ENCODE measurements around the gene HARBI1.
"Not testable (repeated sequence)": the region's sequence is repeated elsewhere in the genome, so short reads cannot be mapped to it uniquely, and the experiment has no call there.

HARBI1 gene

DNA sequence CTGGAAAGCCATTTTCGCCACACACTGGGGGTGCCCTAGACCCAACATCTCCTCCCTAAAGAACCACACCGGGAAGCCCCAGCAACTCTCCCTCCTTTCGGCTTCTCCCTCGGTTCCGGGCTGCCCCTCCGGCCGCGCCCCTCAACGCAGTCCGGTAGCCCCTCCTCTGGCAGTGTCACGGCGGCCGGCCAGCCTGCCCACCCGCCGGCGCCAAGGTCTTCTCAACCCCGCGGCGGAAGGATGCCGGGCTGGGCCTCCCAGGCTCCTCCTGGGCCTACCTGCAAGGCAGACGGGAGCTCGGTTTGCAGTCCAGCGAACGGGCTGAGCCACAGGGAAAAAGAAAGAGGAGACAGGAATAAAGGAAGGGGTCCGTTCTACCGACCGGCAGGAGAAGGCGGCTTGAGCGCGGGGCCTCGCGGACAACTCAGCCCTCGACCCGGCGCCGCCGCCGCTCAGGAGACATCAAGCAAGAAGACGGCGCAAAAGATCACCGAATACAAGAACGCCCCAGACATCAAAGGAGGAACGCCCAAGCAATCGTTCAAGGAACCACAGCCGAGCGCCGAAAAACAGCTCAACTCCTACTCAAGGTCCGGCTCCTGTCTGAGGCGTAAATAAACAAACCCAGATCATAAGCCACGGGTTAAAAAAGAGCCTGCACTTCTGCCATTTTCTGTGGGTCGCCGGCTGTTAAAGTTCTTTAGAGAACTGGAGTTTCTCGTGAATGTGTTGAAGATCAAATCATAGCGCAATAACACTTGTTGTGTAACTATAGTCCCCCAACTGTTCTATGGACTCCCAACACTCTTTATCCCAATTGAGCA is 23.3 kb downstream of the HARBI1 start, which contains the start of gene AMBRA1:
Gene AMBRA1 (minus strand): TSS at position 474 of the 824 bp plus-strand sequence. CDS start 45,643 bp downstream, outside the sequence.
- Histone ChIP-seq H3K36me3 (ENCODE audit: control insufficient read depth, insufficient read depth, low read length) (no peaks in the 10 kb centered on the region), H3K27ac (peak within 1 kb of the TSS; percentile 80), H3K79me2 (peaks cover 15% of the 10 kb centered on the region), H3K9me3 (ENCODE audit: control insufficient read depth, low read length) (no peaks in the 10 kb centered on the region), H3K27me3 (ENCODE audit: control insufficient read depth, insufficient read depth, low read length) (no peaks in the 10 kb centered on the region), H3K4me1 (peaks cover 12% of the 10 kb centered on the region), H2AFZ (peak within 1 kb of the TSS; percentile 81), H3K4me2 (ENCODE audit: low read length) (peak within 1 kb of the TSS; percentile 76), H3K4me3 (ENCODE audit: low read depth, low read length) (peak within 1 kb of the TSS; percentile 77), H3K9ac (peak within 1 kb of the TSS; percentile 67)
- TF ChIP-seq, protein P1, sequence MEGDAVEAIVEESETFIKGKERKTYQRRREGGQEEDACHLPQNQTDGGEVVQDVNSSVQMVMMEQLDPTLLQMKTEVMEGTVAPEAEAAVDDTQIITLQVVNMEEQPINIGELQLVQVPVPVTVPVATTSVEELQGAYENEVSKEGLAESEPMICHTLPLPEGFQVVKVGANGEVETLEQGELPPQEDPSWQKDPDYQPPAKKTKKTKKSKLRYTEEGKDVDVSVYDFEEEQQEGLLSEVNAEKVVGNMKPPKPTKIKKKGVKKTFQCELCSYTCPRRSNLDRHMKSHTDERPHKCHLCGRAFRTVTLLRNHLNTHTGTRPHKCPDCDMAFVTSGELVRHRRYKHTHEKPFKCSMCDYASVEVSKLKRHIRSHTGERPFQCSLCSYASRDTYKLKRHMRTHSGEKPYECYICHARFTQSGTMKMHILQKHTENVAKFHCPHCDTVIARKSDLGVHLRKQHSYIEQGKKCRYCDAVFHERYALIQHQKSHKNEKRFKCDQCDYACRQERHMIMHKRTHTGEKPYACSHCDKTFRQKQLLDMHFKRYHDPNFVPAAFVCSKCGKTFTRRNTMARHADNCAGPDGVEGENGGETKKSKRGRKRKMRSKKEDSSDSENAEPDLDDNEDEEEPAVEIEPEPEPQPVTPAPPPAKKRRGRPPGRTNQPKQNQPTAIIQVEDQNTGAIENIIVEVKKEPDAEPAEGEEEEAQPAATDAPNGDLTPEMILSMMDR (IDR thresholded peaks at IDR 0.05): no peak

DNA sequence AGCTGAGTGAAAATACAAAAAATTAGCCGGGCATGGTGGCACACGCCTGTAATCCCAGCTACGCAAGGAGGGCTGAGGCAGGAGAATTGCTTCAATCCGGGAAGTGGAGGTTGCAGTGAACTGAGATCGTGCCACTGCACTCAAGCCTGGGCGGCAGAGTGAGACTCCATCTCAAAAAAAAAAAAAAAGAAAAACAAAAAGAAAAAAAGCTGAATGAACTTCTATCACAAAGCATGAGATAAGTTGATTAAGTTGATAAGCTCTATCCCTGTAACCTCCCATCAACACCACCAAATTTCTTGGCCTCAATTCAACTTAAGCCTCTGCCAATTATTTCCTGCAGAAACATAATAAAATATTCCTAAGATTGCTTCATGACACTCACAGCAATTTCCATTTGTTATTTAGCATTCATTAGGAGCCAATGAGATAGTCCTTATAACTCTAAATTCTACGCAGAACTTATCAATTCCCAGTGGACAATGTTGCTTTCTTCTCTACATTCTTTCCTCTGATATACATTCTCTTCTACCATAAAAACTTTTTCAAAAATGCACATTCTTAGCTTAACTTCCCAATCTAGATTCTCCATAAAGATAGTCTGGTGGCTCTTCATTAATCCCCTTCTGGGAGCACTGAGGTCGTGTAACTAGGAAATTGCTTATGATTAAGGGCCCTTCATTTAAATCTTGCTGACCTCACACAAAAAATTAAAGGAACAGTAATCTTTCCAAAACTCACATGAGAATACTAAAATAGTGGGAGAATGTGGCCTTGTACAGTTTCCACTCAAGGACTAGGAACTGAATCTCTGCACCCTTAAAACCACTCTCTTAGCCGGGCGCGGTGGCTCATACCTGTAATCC is 26.1 kb downstream of the HARBI1 start:
- Histone ChIP-seq H3K79me2 (peaks cover 32% of the 10 kb centered on the region), H3K27ac (peak overlapping the region; percentile 47), H3K9ac (no peak overlapping the region), H3K36me3 (ENCODE audit: control insufficient read depth, insufficient read depth, low read length) (no peaks in the 10 kb centered on the region), H3K4me3 (ENCODE audit: low read depth, low read length) (peak overlapping the region; percentile 14), H3K4me2 (ENCODE audit: low read length) (peak overlapping the region; percentile 25), H3K4me1 (peaks cover 12% of the 10 kb centered on the region), H3K9me3 (ENCODE audit: control insufficient read depth, low read length) (no peaks in the 10 kb centered on the region), H2AFZ (no peak overlapping the region), H3K27me3 (ENCODE audit: control insufficient read depth, insufficient read depth, low read length) (no peaks in the 10 kb centered on the region)
- TF ChIP-seq, protein P1 (IDR thresholded peaks at IDR 0.05): no peak

DNA sequence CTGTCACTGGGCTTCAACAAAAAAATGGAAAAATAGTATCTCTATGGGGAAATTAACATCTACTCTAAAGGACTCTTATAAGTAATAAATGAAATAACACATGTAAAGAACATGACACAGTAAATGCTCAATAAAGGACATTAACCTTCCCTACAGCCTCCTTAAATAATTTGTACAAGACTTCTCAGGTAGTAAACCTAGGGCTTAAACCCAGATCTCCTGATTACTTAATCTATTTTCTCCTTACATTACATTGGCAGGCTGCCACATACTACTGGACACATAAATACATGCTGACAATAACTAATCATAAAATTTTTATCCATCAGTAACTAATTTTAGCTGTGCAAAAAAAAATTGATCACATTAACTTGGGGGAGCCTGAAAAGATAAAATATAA is 28.1 kb downstream of the HARBI1 start:
- Histone ChIP-seq H3K36me3 (ENCODE audit: control insufficient read depth, insufficient read depth, low read length) (no peaks in the 10 kb centered on the region), H3K27me3 (ENCODE audit: control insufficient read depth, insufficient read depth, low read length) (no peaks in the 10 kb centered on the region), H2AFZ (no peak overlapping the region), H3K9me3 (ENCODE audit: control insufficient read depth, low read length) (no peaks in the 10 kb centered on the region), H3K4me2 (ENCODE audit: low read length) (no peak overlapping the region), H3K4me1 (peaks cover 10% of the 10 kb centered on the region), H3K79me2 (peaks cover 40% of the 10 kb centered on the region), H3K4me3 (ENCODE audit: low read depth, low read length) (no peak overlapping the region), H3K9ac (no peak overlapping the region), H3K27ac (no peak overlapping the region)
- TF ChIP-seq, protein P1 (IDR thresholded peaks at IDR 0.05): no peak

DNA sequence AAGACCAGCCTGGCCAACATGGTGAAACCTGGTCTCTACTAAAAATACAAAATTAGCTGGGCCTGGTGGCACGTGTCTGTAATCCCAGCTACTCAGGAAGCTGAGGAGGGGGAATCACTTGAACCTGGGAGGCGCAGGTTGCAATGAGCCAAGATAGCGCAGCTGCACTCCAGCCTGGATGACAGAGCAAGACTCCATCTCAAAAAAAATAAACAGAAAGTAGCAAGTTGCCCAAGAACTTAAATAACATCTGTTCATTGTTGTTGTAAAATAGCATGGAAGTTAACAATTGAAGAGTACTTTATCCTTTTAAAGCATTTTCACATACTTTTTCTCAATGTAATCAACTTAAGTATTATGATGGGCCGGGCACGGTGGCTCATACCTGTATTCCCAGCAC is 28.9 kb downstream of the HARBI1 start:
- no peaks in the 10 kb centered on the region for H3K36me3 ChIP-seq (ENCODE audit: control insufficient read depth, insufficient read depth, low read length)
- H3K4me3 ChIP-seq (ENCODE audit: low read depth, low read length): no peak overlapping the region
- no peak overlapping the region for H3K4me2 ChIP-seq (ENCODE audit: low read length)
- H2AFZ ChIP-seq: no peak overlapping the region
- H3K9me3 ChIP-seq (ENCODE audit: control insufficient read depth, low read length): no peaks in the 10 kb centered on the region
- no peak overlapping the region for H3K27ac ChIP-seq
- H3K27me3 ChIP-seq (ENCODE audit: control insufficient read depth, insufficient read depth, low read length): no peaks in the 10 kb centered on the region
- TF ChIP-seq, protein P1 (IDR thresholded peaks at IDR 0.05): no peak
- peaks cover 34% of the 10 kb centered on the region for H3K79me2 ChIP-seq
- H3K9ac ChIP-seq: no peak overlapping the region
- H3K4me1 ChIP-seq: peaks cover 10% of the 10 kb centered on the region

DNA sequence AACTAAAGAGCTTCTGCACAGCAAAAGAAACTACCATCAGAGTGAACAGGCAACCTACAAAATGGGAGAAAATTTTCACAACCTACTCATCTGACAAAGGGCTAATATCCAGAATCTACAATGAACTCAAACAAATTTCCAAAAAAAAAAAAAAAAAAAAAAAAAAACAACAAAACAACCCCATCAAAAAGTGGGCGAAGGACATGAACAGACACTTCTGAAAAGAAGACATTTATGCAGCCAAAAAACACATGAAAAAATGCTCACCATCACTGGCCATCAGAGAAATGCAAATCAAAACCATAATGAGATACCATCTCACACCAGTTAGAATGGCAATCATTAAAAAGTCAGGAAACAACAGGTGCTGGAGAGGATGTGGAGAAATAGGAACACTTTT is 33.5 kb downstream of the HARBI1 start:
- H3K9ac ChIP-seq; H3K36me3 ChIP-seq (ENCODE audit: control insufficient read depth, insufficient read depth, low read length); H3K9me3 ChIP-seq (ENCODE audit: control insufficient read depth, low read length); H3K27me3 ChIP-seq (ENCODE audit: control insufficient read depth, insufficient read depth, low read length); H3K4me3 ChIP-seq (ENCODE audit: low read depth, low read length); H3K4me1 ChIP-seq; H2AFZ ChIP-seq; H3K4me2 ChIP-seq (ENCODE audit: low read length); H3K27ac ChIP-seq: not testable (repeated sequence)
- H3K79me2 ChIP-seq: peaks cover 47% of the 10 kb centered on the region

Data from parathyroid adenoma (tissue), 2 donors.